GM18499 (cell line): ENCODE results near the gene SLCO3A1.

Experiments
- ATAC-seq: cut with Tn5 transposase; IDR thresholded peaks from one replicate; pipeline ENCODE4 v1.9.1; 2021; ENCODE audit warnings: moderate number of reproducible peaks; ENCODE audit not compliant: insufficient read depth, unreplicated experiment

SLCO3A1 gene

DNA sequence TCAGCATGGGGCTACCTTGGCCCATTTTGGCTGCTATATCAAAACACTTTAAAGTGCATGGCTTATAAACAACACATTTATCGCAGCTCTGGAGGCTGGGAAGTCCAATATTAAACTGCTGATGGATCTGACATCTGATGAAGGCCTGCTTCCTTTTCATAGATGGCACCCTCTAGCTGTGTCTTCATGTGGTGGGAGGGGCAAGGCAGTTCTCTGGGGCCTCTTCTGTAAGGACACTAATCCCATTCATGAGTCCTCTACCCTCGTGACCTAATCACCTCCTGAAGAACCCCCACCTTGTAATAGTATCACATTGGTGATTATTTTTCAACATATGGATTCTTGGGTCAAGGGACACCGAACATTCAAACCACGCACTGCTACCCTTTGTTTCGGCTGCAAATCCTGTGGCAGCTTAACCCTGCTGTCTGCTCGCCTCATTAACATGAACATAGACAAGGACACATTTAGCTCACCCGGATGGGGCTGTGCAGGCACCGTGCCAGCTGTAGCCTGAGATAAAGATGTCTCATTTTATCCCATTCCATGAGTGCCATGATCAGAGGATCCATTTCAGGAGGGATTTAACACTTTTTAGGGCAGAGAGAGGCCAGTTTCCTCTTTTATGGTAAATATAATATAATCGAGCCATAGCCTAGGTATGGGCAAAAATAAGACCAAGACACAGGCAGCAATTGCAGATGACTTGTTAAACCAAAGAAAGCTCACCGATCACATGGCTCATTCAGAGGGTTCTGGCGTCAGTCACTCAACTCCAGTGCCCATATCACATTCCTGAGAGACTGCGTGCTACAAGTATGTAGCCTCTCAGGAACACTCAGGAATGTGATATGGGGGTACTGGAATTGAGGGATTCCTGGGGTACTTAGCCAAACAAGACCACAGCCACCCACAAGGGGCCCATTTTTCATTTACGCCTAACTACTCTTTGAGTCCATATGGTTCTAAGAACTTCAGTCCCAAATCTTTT is 289.0 kb downstream of the SLCO3A1 start:
- ATAC-seq = no peak

DNA sequence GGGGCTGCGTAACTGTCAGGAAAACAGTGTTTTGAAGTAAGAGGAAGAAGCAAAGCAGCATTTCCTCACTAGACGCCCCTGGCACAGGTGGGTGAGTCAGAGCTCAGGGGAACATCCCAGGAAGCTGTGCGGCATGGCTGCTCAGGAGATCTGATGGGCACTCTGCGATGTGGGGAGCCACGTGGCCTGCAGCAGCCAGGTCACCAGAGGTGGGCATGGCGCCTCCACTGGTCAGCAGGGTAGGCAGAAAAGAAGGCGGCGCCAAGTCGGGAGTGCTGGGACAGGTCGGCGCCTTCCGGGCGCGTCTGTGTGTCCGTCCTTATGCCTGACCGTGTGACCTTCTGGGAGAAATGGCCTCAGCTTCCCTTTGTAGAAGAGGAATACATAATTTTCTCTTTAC is 290.3 kb downstream of the SLCO3A1 start:
- ATAC-seq = no peak

DNA sequence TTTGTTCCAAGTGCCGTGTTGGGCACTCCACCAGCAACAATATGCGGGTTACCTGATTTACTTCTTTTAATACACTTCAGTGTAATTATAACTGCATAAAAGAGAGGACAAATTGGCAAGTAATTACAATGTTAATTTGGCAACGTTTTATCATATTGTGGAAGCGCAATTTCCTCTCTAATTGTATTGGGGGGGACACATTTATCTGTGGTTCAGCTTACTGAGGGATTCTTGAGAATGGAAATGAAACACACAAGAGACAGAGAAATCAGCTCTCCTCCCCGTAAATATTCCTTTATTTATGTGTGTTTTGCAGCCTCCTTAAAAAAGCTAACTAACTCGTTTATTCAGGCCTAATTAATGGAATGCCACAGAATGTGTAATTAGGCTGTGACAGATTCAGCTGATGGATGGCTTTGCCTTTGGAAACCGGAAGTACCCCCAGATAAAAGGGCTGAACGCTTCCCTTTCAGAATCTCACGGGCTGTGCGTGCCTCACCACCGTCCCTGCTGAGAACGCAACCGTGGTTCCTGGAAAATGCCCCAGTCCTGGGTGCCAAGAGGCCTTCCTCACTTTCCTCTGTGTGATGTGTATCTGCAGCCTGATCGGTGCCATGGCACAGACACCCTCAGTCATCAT is 293.1 kb downstream of the SLCO3A1 start:
- ATAC-seq = no peak

DNA sequence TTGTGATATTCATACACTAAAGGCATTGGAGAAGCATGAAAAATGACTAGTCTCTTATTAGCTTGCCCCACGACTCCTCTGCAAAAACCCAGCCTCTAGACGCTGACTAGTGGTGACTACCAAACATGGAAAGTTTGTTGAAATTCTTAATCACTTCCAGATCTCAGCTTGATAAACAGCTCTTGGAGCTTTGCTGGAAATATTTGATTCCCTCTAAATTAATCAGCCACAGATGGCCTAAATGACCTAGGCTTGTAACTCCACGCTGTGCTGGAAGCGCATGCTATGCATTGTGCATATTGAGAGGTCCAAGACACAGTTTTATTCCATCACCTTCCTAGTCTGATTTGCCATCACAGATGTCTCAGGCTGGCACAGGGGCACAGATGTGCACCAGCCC is 295.5 kb downstream of the SLCO3A1 start:
- ATAC-seq = no peak

DNA sequence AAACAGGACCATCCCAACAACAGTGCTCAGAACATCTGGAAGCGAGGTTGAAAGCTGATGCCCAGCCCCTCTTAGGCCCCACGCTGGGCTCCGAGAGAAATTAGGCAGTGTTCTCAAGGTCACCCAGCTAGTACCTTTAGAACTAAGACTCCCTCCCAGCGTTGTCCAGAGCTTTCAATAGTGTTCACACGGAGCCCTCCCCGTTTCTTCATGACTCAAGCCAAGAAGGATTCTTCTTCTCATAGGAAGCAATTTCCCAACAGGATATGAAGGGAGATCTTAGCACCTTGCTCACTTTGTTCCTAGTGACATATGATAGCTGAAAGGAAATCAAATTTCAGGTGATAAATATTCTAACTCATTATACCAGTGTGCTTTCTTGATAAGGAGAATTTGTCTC is 296.0 kb downstream of the SLCO3A1 start:
- ATAC-seq = no peak

DNA sequence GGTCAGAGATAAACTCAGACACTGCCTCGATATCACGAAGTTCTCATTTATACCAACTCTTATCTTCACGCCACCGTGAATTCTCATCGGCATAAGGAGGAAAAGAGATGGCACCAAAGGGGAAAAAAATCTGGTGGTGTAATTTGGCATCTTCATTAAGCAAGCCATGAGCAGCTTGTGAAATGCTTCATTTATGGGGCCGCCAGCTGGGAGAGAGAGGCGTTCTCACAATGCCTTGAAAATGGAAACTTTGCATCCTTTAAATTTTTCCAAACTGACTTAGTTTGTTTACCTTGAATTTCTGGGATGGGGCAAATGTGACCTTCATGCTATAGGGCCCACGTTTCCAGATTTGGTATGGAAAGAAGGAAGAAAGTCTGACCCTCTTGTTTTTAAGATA is 297.7 kb downstream of the SLCO3A1 start:
- no peak for ATAC-seq

DNA sequence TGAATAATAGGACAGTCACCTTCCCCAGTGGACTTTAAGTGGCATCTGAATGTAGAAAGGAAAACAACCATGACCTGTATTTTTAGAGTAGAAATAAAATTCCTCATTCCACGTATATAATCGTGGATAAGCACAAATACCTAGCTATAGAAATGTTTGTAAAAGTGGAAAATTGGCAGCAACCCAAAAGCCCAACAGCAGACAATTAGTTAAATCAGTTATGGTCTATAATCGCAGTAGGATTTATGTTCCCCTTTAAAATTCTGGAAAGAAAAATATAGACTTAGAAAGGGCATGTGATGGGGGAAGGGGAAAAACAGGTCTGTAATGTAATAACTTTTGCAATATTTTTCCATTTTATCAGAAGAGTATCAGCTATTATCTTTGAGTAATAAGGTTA is 298.2 kb downstream of the SLCO3A1 start:
- ATAC-seq = no peak

DNA sequence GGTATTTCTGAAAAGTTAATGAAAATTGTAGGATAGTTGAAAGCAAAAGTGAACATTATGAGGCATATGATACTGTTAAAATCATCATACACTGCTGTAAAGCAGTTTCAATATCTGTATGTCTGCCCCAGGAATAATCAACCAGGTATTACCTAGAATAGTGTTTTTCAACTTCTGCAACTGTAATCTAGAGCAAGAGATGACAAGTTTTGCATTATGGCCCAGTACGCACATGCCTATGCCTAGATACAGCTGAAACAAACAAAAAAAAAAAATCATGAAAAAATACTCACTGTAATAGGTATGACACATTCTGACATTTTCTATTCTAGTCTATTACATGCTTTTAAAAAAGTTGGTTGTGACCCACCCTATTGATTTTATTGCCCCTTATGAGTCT is 299.5 kb downstream of the SLCO3A1 start:
- no peak for ATAC-seq

DNA sequence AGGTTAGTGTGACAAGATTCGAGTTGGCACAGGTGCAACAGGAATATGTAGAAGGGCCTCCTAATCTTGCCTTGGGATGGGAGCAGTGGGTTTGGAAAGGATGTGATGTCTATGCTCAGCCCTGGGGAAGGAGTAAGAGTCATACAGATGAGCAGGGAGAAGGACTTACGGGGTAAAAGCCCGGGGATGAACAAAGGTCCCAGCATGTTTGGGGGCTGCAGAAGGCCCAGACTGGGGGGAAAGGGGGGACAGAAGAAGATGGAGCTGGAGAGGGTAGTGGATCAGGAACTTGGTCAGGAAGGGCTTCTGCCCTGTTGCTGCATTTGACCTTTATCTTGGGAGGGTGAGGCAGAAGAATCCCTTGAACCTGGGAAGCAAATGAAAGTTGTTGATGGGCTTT is 300.1 kb downstream of the SLCO3A1 start:
- no peak for ATAC-seq

DNA sequence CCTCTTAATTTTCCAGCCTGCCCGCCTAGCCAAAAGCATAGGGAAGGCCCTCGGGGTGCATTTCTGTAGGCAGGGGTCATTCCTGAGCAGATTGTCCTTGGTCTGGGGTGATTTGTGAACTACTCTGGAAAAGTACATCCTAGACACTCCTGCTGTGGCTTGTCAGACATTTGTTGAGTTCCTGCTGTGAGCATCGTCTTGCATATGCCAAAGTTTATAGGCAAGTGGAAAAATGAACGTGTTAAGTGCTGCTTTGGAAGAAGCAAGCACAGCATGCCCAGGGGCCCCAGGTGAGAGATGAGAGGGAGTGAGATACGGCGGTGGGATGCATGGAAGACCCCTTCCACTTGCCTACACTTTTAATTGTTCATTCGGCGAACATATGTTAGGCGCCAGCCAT is 302.4 kb downstream of the SLCO3A1 start:
- ATAC-seq = no peak

DNA sequence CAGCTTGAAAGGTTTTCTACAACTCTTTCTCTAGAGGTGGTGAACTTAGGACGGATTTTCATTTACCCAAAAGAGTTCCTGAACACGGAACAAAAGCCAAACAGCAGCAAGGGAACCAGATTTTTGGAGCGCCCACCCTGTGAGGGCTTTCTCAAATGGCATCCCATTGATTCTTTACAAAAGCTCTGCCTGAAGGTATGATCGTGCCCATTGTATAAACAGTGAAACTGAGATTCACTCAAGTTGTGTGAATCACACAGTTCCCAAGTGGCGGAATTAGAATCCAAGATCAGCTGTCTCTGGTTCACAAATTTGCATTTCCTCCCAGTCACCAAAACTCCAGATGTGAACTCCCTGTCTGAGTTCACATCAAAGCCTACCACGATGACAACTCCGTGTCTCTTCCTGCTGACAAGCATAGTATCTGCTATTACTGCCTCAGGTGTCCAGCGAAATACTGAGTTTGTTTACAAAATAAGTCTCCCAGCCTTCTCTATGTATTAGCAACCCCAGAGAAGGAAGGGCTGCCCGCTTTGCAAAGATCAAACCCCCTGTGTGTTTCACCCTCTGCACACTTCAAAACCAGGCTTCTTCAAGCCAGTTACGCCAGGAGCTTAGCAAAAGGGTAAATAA is 304.3 kb downstream of the SLCO3A1 start:
- no peak for ATAC-seq

DNA sequence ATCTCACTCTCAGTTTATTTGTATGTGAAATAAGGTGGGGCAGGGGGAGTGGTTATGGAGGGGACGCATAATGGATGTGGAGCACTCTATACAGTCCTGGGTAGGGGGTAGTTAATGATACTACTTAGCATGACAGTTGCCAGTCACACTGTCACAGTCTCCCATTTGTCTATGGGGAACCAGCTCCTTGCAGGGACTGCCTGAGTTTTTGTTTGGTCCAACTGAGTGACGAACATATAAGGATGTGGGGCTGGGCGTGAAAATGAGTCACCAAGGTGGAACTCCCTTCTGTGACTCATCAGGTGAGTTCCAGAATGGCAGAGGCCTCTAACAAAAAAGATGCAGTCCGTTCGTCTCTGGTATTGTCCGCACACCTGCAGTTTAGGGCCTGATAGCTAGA is 304.9 kb downstream of the SLCO3A1 start:
- ATAC-seq = no peak

DNA sequence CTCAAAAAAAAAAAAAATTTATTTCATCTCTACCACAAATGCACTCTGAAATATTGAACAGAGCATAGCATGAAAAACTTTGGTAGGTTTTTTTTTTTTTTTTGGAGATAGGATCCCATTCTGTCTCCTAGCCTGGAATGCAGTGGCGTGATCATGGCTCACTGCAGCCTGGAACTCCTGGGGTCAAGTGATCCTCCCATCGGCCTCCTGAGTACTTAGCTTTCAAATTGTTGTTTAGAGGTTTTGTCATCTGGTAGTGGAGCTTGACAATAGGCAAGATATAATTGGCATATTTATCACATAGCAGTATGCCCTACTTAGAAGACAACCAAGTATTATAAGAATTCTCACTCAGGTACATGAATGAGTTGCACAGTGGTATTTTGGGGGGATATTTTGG is 306.0 kb downstream of the SLCO3A1 start:
- no peak for ATAC-seq

DNA sequence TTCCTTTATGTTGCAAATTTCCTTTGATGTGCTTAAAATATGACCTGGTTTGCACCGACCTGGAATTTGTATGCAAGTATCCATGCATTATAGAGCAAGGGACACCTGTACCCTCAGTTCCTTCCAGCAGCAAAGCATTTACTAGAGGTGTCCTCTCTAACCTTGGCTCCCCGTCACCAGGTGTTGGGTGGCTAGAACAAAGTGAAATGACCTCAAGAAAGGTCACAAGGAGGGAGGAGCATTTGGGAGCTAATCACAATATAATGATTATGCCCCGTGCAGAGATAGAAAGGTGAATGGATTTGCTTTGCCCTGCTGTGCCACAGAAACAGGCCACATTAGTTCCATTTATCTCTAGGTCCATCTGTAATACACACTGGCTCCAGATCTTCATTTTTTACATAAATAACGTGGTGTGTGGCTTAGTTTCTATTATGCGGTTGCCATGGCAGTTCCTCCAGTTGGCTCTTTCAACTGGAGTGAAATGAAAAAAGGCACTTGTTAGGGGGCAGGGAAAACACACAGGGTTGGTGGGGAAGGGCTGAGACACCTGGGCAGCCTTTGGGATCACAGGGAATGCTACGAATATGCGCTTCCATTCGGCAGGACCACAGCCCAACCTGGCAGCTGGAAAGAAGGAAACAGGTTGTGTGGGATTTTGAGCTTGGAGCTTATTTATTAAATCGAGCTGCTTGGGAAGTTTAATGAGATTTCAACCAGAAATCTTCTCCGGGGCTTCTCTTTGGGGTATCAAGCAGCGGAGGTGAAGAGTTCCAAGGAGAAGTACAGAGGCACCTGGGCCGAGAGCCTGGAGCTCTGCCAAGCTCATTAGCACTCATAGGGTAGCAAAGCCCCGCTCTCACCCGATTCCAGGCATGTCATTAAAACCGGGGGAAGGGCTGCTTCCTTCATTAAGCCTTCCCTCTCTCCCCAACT is 306.7 kb downstream of the SLCO3A1 start:
- ATAC-seq = no peak

DNA sequence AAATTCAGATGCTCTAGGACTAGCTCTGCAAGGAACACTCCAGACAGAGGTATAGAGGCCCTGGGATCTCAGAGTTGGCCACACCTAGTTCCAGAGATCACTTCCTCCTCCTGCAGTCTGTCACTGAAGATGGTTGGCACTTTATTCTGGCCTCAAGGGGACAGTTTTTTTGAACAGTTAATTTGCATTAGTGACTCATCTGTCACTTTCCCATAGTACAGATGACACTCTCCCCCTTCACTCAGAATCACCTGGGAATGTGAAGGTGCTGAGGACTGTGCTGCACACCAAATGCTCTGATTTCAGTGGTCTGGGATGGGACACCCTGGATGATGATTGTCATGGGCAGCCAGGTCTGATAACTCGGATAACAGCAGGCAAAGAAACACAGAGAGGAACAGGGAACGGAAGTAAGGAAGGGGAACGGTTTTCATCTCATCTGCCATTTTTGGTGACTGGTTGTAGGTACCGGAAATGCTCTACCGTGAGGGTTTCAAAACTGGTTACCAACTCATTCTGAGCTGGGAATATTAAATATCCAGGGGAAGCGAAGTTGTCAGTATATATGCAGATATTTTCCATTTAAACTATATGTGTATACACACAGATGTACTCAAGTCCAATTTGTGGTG is 307.6 kb downstream of the SLCO3A1 start:
- peak; percentile 97 for ATAC-seq

DNA sequence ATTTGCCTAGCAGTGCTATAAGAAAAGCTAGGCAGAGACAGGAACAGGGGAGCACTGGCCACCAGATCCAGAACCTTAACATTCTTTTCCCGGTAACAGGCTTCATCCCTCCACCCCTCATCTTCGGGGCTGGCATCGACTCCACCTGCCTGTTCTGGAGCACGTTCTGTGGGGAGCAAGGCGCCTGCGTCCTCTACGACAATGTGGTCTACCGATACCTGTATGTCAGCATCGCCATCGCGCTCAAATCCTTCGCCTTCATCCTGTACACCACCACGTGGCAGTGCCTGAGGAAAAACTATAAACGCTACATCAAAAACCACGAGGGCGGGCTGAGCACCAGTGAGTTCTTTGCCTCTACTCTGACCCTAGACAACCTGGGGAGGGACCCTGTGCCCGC is 309.1 kb downstream of the SLCO3A1 start:
- no peak for ATAC-seq

DNA sequence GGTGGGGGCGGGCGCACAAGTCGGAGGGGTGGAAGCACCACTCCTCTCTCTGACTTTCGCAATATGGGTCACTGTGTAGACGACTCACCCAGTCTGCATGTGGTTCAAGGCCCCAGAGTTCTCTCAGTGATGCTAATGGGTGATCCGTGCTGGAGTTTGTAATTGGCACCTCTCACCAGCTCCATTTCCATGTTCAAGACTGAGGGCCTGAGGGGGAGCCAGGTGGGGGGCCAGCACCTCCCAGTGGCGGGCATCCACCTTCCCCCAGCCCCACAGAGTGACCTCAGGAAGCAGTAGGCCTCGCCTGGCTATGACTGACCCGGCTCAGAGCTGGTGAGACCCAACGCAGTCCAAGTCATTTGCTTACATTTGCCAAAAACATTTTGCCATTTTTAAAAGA is 310.1 kb downstream of the SLCO3A1 start:
- ATAC-seq = no peak

DNA sequence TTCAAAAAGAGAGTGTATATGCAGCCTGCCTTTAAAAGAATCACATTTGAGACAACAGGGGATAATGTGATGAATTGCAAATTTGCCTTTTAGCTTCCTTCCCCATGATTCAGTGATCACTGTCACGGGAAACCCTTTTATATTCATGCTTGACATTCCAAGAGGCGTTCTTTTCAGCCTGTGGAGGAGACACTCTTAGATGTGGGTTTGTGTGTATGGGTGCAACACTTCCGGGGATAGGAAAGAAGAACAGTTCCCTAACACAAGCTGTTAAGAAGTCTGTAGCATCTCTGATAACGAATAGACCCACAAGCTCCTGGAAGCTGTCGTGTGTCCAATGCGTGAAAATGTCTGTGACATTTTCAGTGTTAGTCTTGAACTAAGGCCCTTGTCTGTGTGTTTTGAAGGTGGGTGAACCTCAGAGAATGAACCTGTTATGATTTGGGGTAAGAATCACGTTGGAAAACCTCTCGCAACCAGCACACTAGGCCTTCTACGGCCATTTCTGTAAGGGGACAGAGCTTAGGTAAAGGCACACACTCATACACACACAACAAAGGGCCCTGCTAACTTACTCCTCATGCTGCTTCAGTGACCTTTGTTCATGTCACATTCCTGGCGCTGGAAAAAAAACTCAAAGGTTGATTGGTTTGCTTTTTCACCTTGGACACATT is 311.0 kb downstream of the SLCO3A1 start:
- ATAC-seq = no peak

DNA sequence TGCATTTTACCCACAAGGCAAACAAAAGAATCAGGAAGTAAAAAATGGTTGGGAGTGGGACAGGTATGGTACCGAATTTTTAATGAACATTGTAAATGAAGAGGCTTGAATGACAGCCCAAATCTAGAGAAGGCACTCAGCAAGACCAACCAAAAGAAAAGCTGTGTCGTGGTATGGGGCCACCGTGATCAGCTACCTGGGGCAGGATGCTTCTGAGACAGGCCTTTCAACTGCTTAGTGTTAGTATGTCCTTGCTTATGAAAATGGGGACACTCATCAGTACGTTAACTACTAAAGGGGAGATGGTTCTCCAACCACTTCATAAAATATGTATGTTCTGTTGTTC is 311.5 kb downstream of the SLCO3A1 start:
- ATAC-seq = no peak
